Measurements from ENCODE around the gene FXYD5. TPM values are rescaled to one million over a fixed set of nuclear protein-coding genes. Genes with fewer than 3 reads are reported as not detected.

FXYD5 gene
- total and polyA plus RNA-seq, 2 donors (not counting 1 experiment from before 2014, with no cell fraction given) = 310 to 390 TPM

DNA sequence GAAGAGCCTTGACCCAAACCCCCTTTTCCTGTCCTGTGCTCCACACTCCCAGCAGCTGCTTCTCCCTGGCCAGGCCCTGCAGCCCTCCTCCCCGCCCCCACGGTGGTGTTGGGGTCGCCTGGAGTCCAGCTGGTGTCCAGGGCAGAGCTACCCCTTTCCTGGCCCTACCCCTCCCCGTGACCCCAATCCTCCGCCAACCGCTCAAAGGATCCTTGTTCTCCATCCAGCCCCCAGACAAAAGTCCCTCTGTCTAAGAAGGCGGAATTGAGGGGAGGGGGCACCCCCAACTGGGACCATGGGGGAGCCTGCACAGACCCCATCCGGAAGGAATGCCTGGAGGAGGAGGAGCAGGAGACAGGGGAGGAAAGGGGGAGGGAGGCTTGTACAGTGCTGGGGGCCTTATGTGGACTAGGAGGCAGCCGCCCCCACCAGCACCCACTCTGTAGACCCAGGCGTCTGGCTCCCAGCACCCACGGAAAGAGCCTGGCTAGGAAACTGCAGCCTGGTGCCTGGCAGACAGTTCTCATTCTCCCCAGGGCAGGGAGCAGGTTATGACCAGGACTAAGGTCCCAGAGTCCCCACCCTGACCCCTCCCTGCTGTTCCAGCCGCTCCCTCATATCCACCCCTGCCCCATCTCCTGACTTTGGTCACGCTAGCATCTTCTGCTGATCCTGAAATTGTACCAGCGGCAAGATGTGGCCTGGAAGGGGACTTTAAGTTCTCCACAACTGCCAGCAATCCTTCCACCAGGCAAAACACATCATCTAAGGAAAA lies 39.2 kb upstream of the FXYD5 start, which contains the start of gene FXYD3:
Gene FXYD3 (plus strand): TSS at position 647 of the 775 bp plus-strand sequence. CDS start 3,554 bp downstream, outside the sequence.
- DNase-seq (no peak), ATAC-seq (ENCODE audit: low read depth) (no peak)
- TF ChIP-seq EZH2 (IDR thresholded peaks at IDR 0.05; ENCODE audit: borderline replicate concordance, insufficient read depth, low read depth, low read length, poor library complexity, severe bottlenecking) = no peak
- TF ChIP-seq, protein P1, sequence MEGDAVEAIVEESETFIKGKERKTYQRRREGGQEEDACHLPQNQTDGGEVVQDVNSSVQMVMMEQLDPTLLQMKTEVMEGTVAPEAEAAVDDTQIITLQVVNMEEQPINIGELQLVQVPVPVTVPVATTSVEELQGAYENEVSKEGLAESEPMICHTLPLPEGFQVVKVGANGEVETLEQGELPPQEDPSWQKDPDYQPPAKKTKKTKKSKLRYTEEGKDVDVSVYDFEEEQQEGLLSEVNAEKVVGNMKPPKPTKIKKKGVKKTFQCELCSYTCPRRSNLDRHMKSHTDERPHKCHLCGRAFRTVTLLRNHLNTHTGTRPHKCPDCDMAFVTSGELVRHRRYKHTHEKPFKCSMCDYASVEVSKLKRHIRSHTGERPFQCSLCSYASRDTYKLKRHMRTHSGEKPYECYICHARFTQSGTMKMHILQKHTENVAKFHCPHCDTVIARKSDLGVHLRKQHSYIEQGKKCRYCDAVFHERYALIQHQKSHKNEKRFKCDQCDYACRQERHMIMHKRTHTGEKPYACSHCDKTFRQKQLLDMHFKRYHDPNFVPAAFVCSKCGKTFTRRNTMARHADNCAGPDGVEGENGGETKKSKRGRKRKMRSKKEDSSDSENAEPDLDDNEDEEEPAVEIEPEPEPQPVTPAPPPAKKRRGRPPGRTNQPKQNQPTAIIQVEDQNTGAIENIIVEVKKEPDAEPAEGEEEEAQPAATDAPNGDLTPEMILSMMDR (IDR thresholded peaks at IDR 0.05) = no peak
- no peaks in the 10 kb centered on the region for H4K20me1 ChIP-seq (ENCODE audit: control insufficient read depth, insufficient read depth, low read length, poor library complexity, severe bottlenecking)
- peak within 1 kb of the TSS; percentile 27 for H2AFZ ChIP-seq (ENCODE audit: insufficient read depth, low read depth, low read length, poor library complexity, severe bottlenecking)
- peaks cover 7% of the 10 kb centered on the region for H3K27me3 Mint-ChIP-seq
- WGBS (ENCODE audit: insufficient coverage) = 96% methylated on average over 10 of the region's 14 CpGs
- H3K27me3 ChIP-seq (replicated peaks in 1 of 4; ENCODE audit: control extremely low read depth in 1 of 4, control insufficient read depth in 3 of 4, insufficient read depth in 4 of 4, low read length in 3 of 4) = peaks cover 0 to 22% (median 2%) of the 10 kb centered on the region in 4 experiments
- H3K9me3 Mint-ChIP-seq (ENCODE audit: insufficient read depth) = no peaks in the 10 kb centered on the region
- no peak within 1 kb of the TSS for H3K27ac ChIP-seq (ENCODE audit: low read length in 2 of 2)
- H3K79me2 ChIP-seq (ENCODE audit: control insufficient read depth, insufficient read depth, low read length) = no peaks in the 10 kb centered on the region
- peak within 1 kb of the TSS; percentile 66 for H3K4me2 ChIP-seq (replicated peaks; ENCODE audit: low read depth, low read length, poor library complexity, severe bottlenecking)
- H3K36me3 ChIP-seq (replicated peaks in 1 of 2; ENCODE audit: control extremely low read depth in 1 of 2, control insufficient read depth in 1 of 2, extremely low read depth in 1 of 2, insufficient read depth in 2 of 2, low read length in 1 of 2) = no peaks in the 10 kb centered on the region
- no peak within 1 kb of the TSS for H3K9ac ChIP-seq (ENCODE audit: low read length)
- peaks cover 8% of the 10 kb centered on the region for H3K4me1 Mint-ChIP-seq
- intact Hi-C loops (cut with micrococcal nuclease) = loop anchor here (2.0 kb wide), 1 partner anchor 25 kb away; no protein-coding TSS in a partner anchor
- POLR2A ChIA-PET = no interaction called here
- peak within 1 kb of the TSS; percentile 44 for H3K4me3 Mint-ChIP-seq
- peak within 1 kb of the TSS; percentile 46 for H3K27ac Mint-ChIP-seq
- CTCF ChIA-PET = interaction anchor here (0.8 to 4.5 kb wide), 12 partner anchors 9 to 380 kb away, joined by 3 to 31 read pairs (median 4); partner anchors contain the start of gene LGI4
- H3K4me3 ChIP-seq (ENCODE audit: control extremely low read depth in 1 of 5, extremely low read depth in 1 of 5, insufficient read depth in 1 of 5, low read depth in 2 of 5, low read length in 4 of 5) = peak within 1 kb of the TSS in 1 of 5 experiments; percentile 24
- H3K4me1 ChIP-seq (ENCODE audit: control insufficient read depth in 2 of 2, insufficient read depth in 2 of 2, low read length in 2 of 2) = peaks cover 7 to 9% of the 10 kb centered on the region in 2 donors
- H3K9me3 ChIP-seq (ENCODE audit: control extremely low read depth in 1 of 3, control insufficient read depth in 2 of 3, insufficient read depth in 1 of 3, low read length in 2 of 3) = peaks cover 0 to 4% (median 0%) of the 10 kb centered on the region in 3 donors

All from B cell (primary cell).